ENCODE results near the gene ST3GAL3. TPM values are rescaled to one million over a fixed set of nuclear protein-coding genes. Genes with fewer than 3 reads are reported as not detected.

ST3GAL3 gene
- total RNA-seq, 1 donor from 2014 or later, result 18.7 TPM

GRCh38 chr1:43847290-43847689 lies 140.0 kb downstream of the ST3GAL3 start:
- H3K27me3 ChIP-seq, result no peaks in the 10 kb centered on the region
- TF ChIP-seq POLR2AphosphoS5 (IDR thresholded peaks at IDR 0.05; ENCODE audit: insufficient read depth in 1 of 2, low read depth in 1 of 2) (no peak), POLR2A (IDR thresholded peaks at IDR 0.05) (no peak), CTCF (IDR thresholded peaks at IDR 0.05) (no peak)
- intact Hi-C loops (cut with DNase I), result no loop called here
- H3K9me3 ChIP-seq, result no peaks in the 10 kb centered on the region
- H3K27ac ChIP-seq, result no peak overlapping the region
- no peak for DNase-seq (ENCODE audit: extremely low spot score in 2 of 2)
- H3K4me3 ChIP-seq, result no peak overlapping the region
- H3K4me1 ChIP-seq, result no peaks in the 10 kb centered on the region
- H3K36me3 ChIP-seq, result no peaks in the 10 kb centered on the region

- no peaks in the 10 kb centered on the region for H3K36me3 ChIP-seq
- H3K9me3 ChIP-seq, result no peaks in the 10 kb centered on the region
- H3K27me3 ChIP-seq, result no peaks in the 10 kb centered on the region
- no peak for DNase-seq (ENCODE audit: extremely low spot score in 2 of 2)
- peaks cover 3% of the 10 kb centered on the region for H3K4me1 ChIP-seq
- intact Hi-C loops (cut with DNase I), result no loop called here
- H3K27ac ChIP-seq, result no peak overlapping the region
- no peak overlapping the region for H3K4me3 ChIP-seq
- TF ChIP-seq POLR2AphosphoS5 (IDR thresholded peaks at IDR 0.05; ENCODE audit: insufficient read depth in 1 of 2, low read depth in 1 of 2) (no peak), CTCF (IDR thresholded peaks at IDR 0.05) (no peak), POLR2A (IDR thresholded peaks at IDR 0.05) (no peak)
Observed at GRCh38 chr1:43847882-43848281, 140.5 kb downstream of the ST3GAL3 start.

GRCh38 chr1:43849670-43850069 lies 142.3 kb downstream of the ST3GAL3 start:
- Histone ChIP-seq H3K27me3 (no peaks in the 10 kb centered on the region), H3K27ac (no peak overlapping the region), H3K9me3 (no peaks in the 10 kb centered on the region), H3K4me3 (no peak overlapping the region), H3K36me3 (no peaks in the 10 kb centered on the region), H3K4me1 (peaks cover 13% of the 10 kb centered on the region)
- intact Hi-C loops (cut with DNase I), result no loop called here
- DNase-seq (ENCODE audit: extremely low spot score in 2 of 2), result no peak
- TF ChIP-seq POLR2A (IDR thresholded peaks at IDR 0.05), result no peak
- TF ChIP-seq POLR2AphosphoS5 (IDR thresholded peaks at IDR 0.05; ENCODE audit: insufficient read depth in 1 of 2, low read depth in 1 of 2), result no peak
- TF ChIP-seq CTCF (IDR thresholded peaks at IDR 0.05), result no peak

GRCh38 chr1:43850591-43851233 lies 143.4 kb downstream of the ST3GAL3 start:
- intact Hi-C loops (cut with DNase I), result no loop called here
- H3K27ac ChIP-seq, result no peak overlapping the region
- H3K4me1 ChIP-seq, result peaks cover 13% of the 10 kb centered on the region
- no peak for TF ChIP-seq CTCF (IDR thresholded peaks at IDR 0.05)
- TF ChIP-seq POLR2AphosphoS5 (IDR thresholded peaks at IDR 0.05; ENCODE audit: insufficient read depth in 1 of 2, low read depth in 1 of 2), result no peak
- TF ChIP-seq POLR2A (IDR thresholded peaks at IDR 0.05), result no peak
- H3K4me3 ChIP-seq, result no peak overlapping the region
- DNase-seq (ENCODE audit: extremely low spot score in 2 of 2), result no peak
- H3K9me3 ChIP-seq, result no peaks in the 10 kb centered on the region
- H3K27me3 ChIP-seq, result no peaks in the 10 kb centered on the region
- no peaks in the 10 kb centered on the region for H3K36me3 ChIP-seq

GRCh38 chr1:43851561-43852338 lies 144.4 kb downstream of the ST3GAL3 start:
- intact Hi-C loops (cut with DNase I), result no loop called here
- H3K27ac ChIP-seq, result no peak overlapping the region
- no peak for DNase-seq (ENCODE audit: extremely low spot score in 2 of 2)
- no peaks in the 10 kb centered on the region for H3K27me3 ChIP-seq
- H3K9me3 ChIP-seq, result no peaks in the 10 kb centered on the region
- peaks cover 13% of the 10 kb centered on the region for H3K4me1 ChIP-seq
- no peak for TF ChIP-seq POLR2AphosphoS5 (IDR thresholded peaks at IDR 0.05; ENCODE audit: insufficient read depth in 1 of 2, low read depth in 1 of 2)
- TF ChIP-seq POLR2A (IDR thresholded peaks at IDR 0.05), result no peak
- no peak for TF ChIP-seq CTCF (IDR thresholded peaks at IDR 0.05)
- H3K4me3 ChIP-seq, result no peak overlapping the region
- H3K36me3 ChIP-seq, result no peaks in the 10 kb centered on the region

Measured in vagina (tissue), 2 donors.